HG03108 (cell line): ENCODE data around the gene WBP11.

ENCODE experiments used
- ATAC-seq: cut with Tn5 transposase; IDR thresholded peaks from one replicate; pipeline ENCODE4 v1.9.1; 2021; ENCODE audit warnings: moderate library complexity; ENCODE audit not compliant: unreplicated experiment

The WBP11 gene

GRCh38 chr12:14825256-14825655 is 22.0 kb upstream of the WBP11 start:
- ATAC-seq = no peak

- no peak for ATAC-seq
Measured at GRCh38 chr12:14824012-14824634, 20.8 kb upstream of the WBP11 start.

- no peak for ATAC-seq
Measured at GRCh38 chr12:14814014-14814413, 10.7 kb upstream of the WBP11 start, which contains the start of gene SMCO3. TSS of gene SMCO3 (minus strand) at chr12:14814182. CDS start at chr12:14806680, 7,502 bp downstream.

GRCh38 chr12:14811486-14811885 is 8.2 kb upstream of the WBP11 start:
- no peak for ATAC-seq

- ATAC-seq = no peak
Measured at GRCh38 chr12:14810953-14811483, 7.7 kb upstream of the WBP11 start.

- ATAC-seq = no peak
Measured at GRCh38 chr12:14810167-14810952, 7.1 kb upstream of the WBP11 start.

GRCh38 chr12:14803830-14804160 is 517 bp upstream of the WBP11 start:
- peak; percentile 12 for ATAC-seq

- no peak for ATAC-seq
Measured at GRCh38 chr12:14802721-14803010, 612 bp downstream of the WBP11 start.

- ATAC-seq = no peak
Measured at GRCh38 chr12:14802247-14802646, 1.0 kb downstream of the WBP11 start.

GRCh38 chr12:14795028-14795448 is 8.2 kb downstream of the WBP11 start:
- ATAC-seq = no peak

GRCh38 chr12:14785568-14785967 is 17.7 kb downstream of the WBP11 start:
- no peak for ATAC-seq

- ATAC-seq = no peak
Measured at GRCh38 chr12:14784471-14784870, 18.8 kb downstream of the WBP11 start.

- no peak for ATAC-seq
Measured at GRCh38 chr12:14782756-14783155, 20.5 kb downstream of the WBP11 start.

- ATAC-seq = no peak
Measured at GRCh38 chr12:14781563-14781962, 21.7 kb downstream of the WBP11 start.

- ATAC-seq = no peak
Measured at GRCh38 chr12:14780859-14781258, 22.4 kb downstream of the WBP11 start.

- no peak for ATAC-seq
Measured at GRCh38 chr12:14779834-14780233, 23.4 kb downstream of the WBP11 start.

- ATAC-seq = no peak
Measured at GRCh38 chr12:14777271-14777670, 26.0 kb downstream of the WBP11 start.

GRCh38 chr12:14776236-14776961 is 26.9 kb downstream of the WBP11 start:
- ATAC-seq = no peak

GRCh38 chr12:14775636-14775980 is 27.7 kb downstream of the WBP11 start:
- no peak for ATAC-seq

GRCh38 chr12:14774906-14775635 is 28.2 kb downstream of the WBP11 start:
- no peak for ATAC-seq
